GM21786 (cell line): ENCODE results near the gene TMEM125.
A peak's percentile ranks its signal among the peaks of the same experiment; 100 is the strongest.

ENCODE experiments used
- ATAC-seq: cut with Tn5 transposase; IDR thresholded peaks from one replicate; pipeline ENCODE4 v1.9.1; 2021; ENCODE audit not compliant: unreplicated experiment

Gene TMEM125

DNA sequence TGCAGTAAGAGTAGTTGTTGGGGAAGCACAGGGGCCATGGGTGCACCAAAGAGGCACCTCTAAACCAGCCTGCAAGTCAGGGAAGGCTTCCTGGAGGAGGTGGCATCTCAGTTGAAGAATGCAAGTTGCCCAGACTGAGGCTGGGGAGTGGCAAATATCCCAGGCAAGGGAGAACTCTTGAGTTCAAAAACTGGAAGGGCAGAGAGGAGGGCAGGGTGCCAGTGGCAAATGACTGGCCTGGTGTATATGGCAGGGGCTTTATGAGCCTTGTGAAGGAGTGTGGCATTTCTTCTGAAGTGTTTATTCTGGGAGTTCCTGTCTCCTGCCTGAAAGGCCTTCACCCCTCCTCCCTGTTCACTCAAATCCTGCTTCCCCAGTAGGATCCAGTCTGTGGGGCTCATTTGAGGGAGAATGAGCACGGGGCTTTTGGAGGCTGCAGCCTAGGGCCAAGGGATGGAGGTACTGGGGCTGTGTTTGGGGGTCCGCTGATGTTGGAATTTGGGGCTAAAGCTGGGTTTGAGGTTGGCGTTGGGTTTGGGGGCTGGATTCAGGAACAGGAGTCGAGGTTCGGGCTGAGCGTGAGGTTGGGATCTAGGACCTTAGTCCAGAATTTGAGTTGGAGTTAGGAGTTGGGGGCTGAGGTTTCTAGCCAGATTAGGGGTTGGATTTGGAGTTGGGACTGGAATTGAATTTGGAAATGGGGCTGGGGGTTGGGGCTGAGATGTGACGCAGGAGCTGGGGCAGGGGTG, at the start of gene TMEM125:
TSS of gene TMEM125 (plus strand) at position 357 of the 749 bp plus-strand sequence. CDS start 2,740 bp downstream, outside the sequence.
- ATAC-seq, result no peak

DNA sequence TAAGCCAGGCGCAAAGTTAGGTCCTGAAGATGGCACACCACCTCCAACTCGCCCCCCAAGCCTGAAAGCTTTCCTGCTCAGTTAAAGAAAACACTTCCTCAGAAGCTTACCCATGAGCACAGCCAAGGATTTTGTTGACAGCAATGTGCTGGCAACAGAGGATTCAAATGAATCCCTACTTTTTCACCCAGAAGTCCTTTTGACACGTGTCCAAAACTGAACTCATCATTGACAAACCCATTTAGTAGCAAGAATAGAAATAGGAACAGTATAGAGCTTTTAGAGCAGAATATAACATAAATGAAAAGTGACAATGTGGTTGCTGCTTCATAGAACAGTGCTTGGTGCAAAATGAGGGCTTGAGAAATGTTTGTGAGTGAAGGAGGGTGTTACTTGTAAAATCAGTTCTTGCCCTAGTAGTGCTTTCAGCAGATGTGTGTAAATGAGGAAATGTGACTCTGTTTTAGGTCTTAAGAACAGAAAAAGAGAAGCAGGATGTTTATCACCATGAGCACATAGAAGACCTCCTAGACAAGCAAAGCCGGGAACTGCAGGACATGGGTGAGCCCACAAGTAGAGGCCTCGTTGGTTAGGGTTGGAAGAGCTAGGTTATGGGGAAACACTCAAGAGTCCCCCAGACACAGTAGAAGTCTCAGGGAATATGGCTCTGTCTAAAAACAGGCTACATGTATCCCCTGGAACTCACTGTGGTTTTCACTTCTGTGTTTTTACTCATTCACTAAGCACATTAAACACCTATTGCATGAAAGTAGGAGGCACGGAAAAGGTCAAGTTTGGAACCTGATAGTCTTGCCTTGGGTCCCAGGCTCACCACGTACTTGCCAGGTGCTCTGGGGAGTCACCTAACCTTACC, 48.6 kb upstream of the TMEM125 start:
- peak; percentile 76 for ATAC-seq

DNA sequence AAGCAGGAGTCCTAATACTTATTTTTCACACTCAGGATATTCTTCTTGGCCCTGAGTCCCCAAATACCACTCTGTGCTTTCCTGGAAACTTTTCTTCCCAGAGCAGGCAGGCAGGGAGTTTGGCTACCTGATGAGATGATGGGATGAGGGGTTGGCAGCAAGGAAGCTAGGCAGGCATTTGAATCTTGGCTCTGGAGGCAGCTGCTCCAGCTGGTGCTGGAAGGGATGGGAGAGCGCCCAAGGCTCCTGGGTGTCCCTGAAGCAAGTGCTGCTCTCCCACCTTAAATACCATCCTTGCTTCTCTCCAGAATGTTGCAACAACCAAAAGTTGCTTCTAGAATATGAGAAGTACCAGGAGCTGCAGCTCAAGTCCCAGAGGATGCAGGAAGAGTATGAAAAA, 48.0 kb upstream of the TMEM125 start:
- ATAC-seq, result no peak

- no peak for ATAC-seq
Observed at GRCh38 chr1:43222879-43223278, 46.9 kb upstream of the TMEM125 start.

DNA sequence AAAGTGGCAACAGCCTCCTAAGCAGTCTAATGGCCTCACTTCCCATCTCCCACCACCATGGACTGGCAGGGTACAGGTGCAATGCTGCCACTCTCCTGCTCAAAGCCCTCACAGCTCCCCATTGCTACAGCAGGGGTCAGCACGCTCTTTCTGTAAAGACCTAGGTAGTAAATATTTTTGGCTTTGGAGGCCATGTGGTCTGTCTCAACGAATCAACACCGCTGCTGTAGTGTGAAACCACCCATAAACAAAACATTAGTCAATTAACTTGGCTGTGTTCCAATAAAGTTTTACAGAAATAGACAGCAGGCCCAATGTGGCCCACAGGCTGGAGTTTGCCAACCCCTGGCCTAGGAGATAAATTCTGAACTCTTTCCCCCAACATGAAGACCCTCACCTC, 44.6 kb upstream of the TMEM125 start:
- ATAC-seq, result no peak

DNA sequence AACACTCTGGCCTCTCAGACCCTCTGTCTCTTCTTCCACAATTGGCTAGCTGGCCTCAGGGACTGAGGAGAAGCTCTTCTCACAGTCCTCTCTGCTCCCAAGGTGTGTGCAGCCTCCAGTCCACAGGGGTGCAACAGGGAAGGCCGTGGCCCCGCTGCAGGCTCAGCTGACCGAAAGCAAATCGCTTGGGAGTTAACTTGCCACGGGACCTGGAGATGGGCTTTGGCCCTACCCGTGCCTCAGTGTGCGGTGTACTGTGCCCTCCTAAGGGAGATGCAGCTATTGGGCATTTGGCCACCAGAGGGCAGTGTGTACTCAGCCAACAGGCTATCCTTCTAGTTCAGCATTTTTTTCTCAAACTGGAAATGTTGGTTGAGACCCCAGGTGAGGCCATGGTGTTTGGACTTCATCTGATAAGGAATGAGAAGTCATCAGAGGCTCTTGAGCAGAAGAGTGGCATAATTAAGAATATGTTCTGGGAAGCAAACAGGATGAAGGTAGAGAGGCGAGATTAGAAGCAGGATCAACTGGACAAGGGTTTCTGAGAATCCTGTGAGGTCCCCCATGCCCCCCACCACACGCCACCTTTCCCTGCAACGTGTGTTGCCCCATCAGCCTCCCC, 42.5 kb upstream of the TMEM125 start:
- no peak for ATAC-seq

GRCh38 chr1:43229826-43230780, 39.7 kb upstream of the TMEM125 start:
- ATAC-seq, result no peak

DNA sequence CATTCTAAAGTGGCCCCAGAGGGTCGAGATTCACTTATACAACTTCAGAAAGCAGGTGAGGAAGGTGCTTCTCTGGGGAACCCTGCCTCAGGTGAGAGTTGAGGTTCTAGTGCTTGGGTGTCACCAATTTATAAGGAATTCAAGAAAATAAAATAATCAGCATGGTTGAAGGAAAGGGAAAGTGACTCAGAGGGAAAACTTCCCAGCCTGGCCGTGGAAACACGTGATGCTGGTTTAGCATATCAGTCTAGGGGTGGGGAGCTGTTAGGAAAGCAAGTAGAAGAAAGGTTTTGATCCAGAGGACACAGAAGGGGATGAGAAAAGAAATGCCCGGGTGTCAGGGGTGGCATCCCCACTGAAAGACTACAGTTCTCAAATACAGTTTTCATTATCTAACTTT, 37.7 kb upstream of the TMEM125 start:
- ATAC-seq, result no peak

DNA sequence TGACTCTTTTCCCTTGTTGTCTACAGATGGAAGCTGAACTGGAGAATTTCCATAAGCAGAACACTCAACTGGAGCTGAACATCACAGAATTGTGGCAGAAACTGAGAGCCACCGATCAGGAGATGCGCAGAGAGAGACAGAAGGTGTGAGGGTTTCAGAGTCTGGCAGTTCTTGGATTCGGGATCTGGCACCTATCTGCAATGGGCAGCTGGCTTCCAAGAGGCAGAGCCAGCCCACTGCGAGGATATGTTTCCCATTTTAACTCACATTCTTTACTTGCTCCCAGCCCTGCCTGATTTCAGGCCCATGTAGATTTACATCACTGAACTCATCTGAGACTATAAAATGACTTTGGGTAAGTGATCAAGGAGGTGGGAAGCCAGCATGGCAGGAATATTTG, 37.3 kb upstream of the TMEM125 start:
- ATAC-seq, result no peak

DNA sequence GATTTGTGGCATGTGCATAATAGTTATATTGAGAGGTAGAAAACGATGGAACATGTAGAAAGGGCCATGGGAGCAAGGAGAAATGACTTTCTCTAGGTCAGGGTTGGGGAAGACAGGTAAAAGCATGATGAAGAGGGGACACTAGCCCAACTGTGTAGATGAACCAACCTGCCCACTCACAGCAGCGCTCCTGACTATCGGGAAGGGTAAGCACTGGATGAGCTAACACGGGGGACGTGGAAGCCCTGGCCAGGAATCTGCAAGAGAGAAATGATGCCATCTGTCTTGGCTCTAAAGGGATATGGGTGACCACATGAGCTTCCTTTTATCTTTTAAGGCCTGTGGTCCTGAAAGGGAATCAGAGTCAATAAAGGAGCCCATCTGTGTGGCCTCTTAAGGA, 36.2 kb upstream of the TMEM125 start:
- ATAC-seq, result no peak

DNA sequence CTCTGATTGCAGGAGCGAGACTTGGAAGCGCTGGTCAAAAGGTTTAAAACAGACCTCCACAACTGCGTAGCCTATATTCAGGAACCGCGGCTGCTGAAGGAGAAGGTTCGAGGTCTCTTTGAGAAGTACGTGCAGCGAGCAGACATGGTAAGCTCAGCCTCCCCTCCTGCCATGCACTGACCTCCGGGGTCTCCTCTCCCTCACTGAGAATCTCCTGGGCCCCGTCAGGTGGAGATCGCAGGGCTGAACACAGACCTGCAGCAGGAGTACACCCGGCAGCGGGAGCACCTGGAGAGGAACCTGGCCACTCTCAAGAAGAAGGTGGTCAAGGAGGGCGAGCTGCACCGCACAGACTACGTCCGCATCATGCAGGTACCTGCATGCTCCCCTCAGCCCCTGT, 35.5 kb upstream of the TMEM125 start:
- ATAC-seq, result no peak

DNA sequence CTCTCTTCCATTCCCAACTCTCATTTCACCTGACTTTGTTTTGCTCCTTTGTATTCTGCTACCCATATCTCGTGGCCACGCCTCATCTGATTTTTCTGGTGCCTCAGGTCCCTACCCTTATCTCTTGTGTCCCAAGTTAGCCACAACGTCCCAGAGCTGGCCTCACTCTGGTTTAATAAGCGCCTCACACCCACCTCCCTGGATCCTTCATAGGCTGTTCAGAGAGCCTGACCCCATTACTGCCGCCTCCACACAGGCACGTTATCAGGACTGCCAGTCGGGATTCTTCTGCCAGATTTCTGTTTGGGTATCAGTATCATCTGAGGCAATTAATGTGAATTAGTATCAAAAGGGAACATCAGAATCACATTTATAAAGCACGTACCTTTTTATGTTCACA, 34.7 kb upstream of the TMEM125 start:
- ATAC-seq, result no peak

DNA sequence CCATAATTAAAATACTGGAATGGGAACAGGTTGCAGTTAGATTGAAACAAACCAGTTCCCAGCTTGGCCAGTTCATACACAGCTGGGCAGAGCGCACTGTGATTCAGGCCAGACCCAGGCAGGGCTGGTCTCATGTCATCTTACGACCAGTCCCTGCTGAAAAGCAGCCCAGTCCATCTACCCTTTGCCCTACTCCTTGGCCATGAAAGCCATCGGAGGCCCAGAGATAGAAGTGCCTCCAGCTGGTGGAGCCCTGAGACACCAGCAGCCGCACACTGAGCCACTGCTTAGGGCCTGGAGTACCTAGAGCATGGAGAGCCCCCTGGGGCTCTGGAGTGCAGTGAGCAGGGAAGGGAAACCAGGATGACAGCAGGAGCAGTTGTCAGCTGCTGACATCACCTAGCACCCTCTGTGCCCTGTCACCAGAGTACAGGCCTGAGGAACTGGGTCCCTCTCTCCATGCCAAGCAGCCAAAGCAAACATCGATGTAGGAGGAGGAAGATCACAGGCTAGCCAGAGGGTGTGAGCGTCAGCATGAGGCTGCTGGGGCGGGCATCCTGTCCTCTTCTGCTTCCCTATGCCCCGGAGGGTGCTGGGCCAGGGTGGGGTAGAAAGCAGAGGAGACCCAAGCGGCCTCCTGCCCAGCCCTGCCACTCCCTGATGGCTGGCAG, 34.2 kb upstream of the TMEM125 start:
- ATAC-seq, result no peak

GRCh38 chr1:43237121-43237520, 32.7 kb upstream of the TMEM125 start:
- ATAC-seq, result no peak

GRCh38 chr1:43238085-43238484, 31.7 kb upstream of the TMEM125 start:
- no peak for ATAC-seq

GRCh38 chr1:43238991-43239469, 30.8 kb upstream of the TMEM125 start:
- ATAC-seq, result no peak

GRCh38 chr1:43239484-43239883, 30.3 kb upstream of the TMEM125 start:
- ATAC-seq, result peak; percentile 84

- ATAC-seq, result no peak
Observed at GRCh38 chr1:43241413-43241836, 28.4 kb upstream of the TMEM125 start.

GRCh38 chr1:43243299-43243698, 26.5 kb upstream of the TMEM125 start:
- ATAC-seq, result no peak
